Suprapubic skin (tissue), 4 donors: ENCODE data around the gene PPP2R2D. TPM values are rescaled to one million over a fixed set of nuclear protein-coding genes. Genes with fewer than 3 reads are reported as not detected.
"Not testable (repeated sequence)": the region's sequence is repeated elsewhere in the genome, so short reads cannot be mapped to it uniquely, and the experiment has no call there.

Source experiments
- DNase-seq, 2 donors: peaks; one replicate each; pipeline ENCODE4 v3.0.0-alpha.2; 2019; ENCODE audit warnings: low spot score in 2 of 2
- H3K27ac ChIP-seq: fragments of 200-600 bp; sonication (generic); one replicate; pipeline ENCODE4 v1.5.1; 2019
- H3K27me3 ChIP-seq: fragments of 200-600 bp; sonication (generic); one replicate; pipeline ENCODE4 v1.5.1; 2019
- H3K36me3 ChIP-seq: fragments of 200-600 bp; sonication (generic); one replicate; pipeline ENCODE4 v1.5.1; 2019
- H3K4me1 ChIP-seq: fragments of 200-600 bp; sonication (generic); one replicate; pipeline ENCODE4 v1.5.1; 2019
- H3K4me3 ChIP-seq: fragments of 200-600 bp; sonication (generic); one replicate; pipeline ENCODE4 v1.5.1; 2019; ENCODE audit warnings: mild to moderate bottlenecking
- H3K9me3 ChIP-seq: fragments of 200-600 bp; sonication (generic); one replicate; pipeline ENCODE4 v1.5.1; 2019
- EP300 ChIP-seq: sonication (generic); formaldehyde crosslinking; IDR thresholded peaks from one replicate; pipeline ENCODE4 v1.6.1; 2017; ENCODE audit warnings: antibody characterized with exemption
- POLR2A ChIP-seq, 2 donors: fragments of 450-650 bp; IDR thresholded peaks; one replicate each; pipeline ENCODE4 v1.6.1; 2017; ENCODE audit warnings: antibody characterized with exemption in 2 of 2, mild to moderate bottlenecking in 2 of 2, moderate library complexity in 2 of 2
- POLR2AphosphoS5 ChIP-seq, 3 donors: sonication (generic); formaldehyde crosslinking; IDR thresholded peaks; one replicate each; pipeline ENCODE4 v1.6.1; 2017; ENCODE audit warnings: antibody characterized with exemption in 3 of 3
- WGBS: methylation state at CpG from one replicate; pipeline ENCODE4 v1.1.5; 2018; 5-methylcytosine and 5-hydroxymethylcytosine counted together
- total RNA-seq, 4 donors: library from RNA; depleted of rRNA; stranded (reverse); fragments of >200 nt; gene quantifications; one replicate each; pipeline ENCODE4 v1.1.0, GENCODE V29; 2016
- TF ChIP-seq, protein P1 (sequence below), 2 donors: fragments of 200-600 bp in 1 of 2; fragments of 450-650 bp in 1 of 2; sonication (generic) in 1 of 2; IDR thresholded peaks; one replicate each; pipeline ENCODE4 v1.5.1; 2016 to 2019; ENCODE audit warnings: antibody characterized with exemption in 2 of 2, mild to moderate bottlenecking in 1 of 2, moderate library complexity in 1 of 2

The PPP2R2D gene
- total RNA-seq, 4 donors from 2014 or later: 22.6 to 67.2 (median 30.1) TPM

DNA sequence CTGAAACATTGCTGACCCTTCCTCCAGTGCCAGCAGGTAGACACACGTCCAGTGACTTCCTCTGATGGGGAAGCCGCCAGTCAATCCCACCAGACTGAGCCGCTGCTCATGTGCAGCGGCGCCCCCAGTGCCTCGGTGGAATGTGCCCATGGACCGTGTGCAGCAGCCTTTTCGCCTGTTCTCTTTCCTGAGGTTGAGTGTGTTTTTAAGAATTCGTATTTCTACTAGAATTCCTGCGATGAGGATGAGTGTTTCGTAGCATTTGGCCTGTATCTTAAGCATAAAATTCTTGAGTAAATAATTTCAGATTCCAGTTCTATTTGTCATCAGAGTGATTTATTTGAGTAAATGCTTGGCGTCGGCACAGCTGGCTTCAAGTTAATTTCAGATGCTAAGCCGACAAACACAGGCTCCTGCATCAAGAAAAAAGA lies 45.5 kb downstream of the PPP2R2D start:
- TF ChIP-seq EP300 (no peak), POLR2AphosphoS5 (IDR thresholded peaks at IDR 0.05) (no peak), POLR2A (IDR thresholded peaks at IDR 0.05) (no peak)
- TF ChIP-seq, protein P1, sequence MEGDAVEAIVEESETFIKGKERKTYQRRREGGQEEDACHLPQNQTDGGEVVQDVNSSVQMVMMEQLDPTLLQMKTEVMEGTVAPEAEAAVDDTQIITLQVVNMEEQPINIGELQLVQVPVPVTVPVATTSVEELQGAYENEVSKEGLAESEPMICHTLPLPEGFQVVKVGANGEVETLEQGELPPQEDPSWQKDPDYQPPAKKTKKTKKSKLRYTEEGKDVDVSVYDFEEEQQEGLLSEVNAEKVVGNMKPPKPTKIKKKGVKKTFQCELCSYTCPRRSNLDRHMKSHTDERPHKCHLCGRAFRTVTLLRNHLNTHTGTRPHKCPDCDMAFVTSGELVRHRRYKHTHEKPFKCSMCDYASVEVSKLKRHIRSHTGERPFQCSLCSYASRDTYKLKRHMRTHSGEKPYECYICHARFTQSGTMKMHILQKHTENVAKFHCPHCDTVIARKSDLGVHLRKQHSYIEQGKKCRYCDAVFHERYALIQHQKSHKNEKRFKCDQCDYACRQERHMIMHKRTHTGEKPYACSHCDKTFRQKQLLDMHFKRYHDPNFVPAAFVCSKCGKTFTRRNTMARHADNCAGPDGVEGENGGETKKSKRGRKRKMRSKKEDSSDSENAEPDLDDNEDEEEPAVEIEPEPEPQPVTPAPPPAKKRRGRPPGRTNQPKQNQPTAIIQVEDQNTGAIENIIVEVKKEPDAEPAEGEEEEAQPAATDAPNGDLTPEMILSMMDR (IDR thresholded peaks at IDR 0.05): no peak
- Histone ChIP-seq H3K4me1 (no peaks in the 10 kb centered on the region), H3K4me3 (no peak overlapping the region), H3K27ac (no peak overlapping the region), H3K9me3 (no peaks in the 10 kb centered on the region), H3K36me3 (peaks cover 74% of the 10 kb centered on the region), H3K27me3 (no peaks in the 10 kb centered on the region)
- WGBS: 82% methylated on average over 14 of the region's 14 CpGs
- no peak for DNase-seq

DNA sequence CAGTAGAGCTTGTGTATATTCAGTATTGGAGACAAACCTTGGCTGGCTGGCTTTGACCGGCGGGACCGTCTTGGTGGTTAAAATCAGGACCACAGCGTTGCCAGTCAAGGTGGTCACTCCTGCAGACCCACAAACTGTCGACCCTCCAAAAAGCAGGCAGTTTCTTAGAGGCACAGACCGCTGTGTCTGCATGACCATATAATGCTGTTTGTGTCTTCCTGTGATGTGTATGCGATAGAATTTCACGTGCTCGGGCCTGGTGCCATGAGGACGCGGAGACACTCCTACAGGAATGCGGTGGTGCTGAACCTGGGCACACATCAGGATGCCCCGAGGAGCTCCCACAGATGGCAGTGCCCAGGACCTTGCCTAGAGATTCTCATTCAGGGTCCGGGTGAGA lies 46.1 kb downstream of the PPP2R2D start:
- Histone ChIP-seq H3K36me3 (peaks cover 74% of the 10 kb centered on the region), H3K4me1 (no peaks in the 10 kb centered on the region), H3K4me3 (no peak overlapping the region), H3K9me3 (no peaks in the 10 kb centered on the region), H3K27me3 (no peaks in the 10 kb centered on the region), H3K27ac (no peak overlapping the region)
- TF ChIP-seq POLR2AphosphoS5 (IDR thresholded peaks at IDR 0.05): no peak
- TF ChIP-seq POLR2A (IDR thresholded peaks at IDR 0.05): no peak
- no peak for TF ChIP-seq EP300
- TF ChIP-seq, protein P1 (IDR thresholded peaks at IDR 0.05): no peak
- 96% methylated on average over 14 of the region's 14 CpGs for WGBS
- DNase-seq: peak in 1 of 2 donors; percentile 46

DNA sequence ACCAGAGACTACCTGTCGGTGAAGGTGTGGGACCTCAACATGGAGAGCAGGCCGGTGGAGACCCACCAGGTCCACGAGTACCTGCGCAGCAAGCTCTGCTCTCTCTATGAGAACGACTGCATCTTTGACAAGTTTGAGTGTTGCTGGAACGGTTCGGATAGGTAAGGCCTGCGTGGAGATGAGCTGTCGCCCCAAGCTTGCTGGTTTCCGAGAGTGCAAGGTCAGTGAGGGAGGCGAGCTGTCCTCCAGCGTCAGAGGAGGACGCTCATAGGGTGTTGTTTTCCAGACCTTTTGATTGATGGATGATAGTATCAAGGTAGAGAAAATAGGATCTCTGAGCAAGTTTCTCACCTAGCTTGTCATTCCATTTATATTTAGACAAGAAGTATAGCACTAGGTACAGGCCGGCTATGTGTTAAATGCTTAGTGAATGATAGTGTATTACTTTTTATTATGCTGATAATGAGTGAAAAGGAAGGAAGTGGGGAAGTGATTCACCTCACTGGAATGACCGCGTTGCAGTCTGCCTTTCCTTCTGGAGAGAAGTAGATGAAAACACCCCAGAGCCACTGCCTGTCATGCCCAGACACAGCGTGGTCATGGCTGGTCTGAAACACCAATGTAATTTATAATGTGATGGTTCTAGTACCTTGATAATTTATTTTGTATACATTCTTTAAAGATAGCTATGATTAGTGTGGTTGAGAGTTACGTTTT lies 47.0 kb downstream of the PPP2R2D start:
- no peak overlapping the region for H3K27ac ChIP-seq
- TF ChIP-seq, protein P1 (IDR thresholded peaks at IDR 0.05): no peak
- TF ChIP-seq EP300: no peak
- TF ChIP-seq POLR2AphosphoS5 (IDR thresholded peaks at IDR 0.05): no peak
- TF ChIP-seq POLR2A (IDR thresholded peaks at IDR 0.05): no peak
- H3K9me3 ChIP-seq: no peaks in the 10 kb centered on the region
- WGBS: 89% methylated on average over 18 of the region's 18 CpGs
- H3K36me3 ChIP-seq: peaks cover 76% of the 10 kb centered on the region
- H3K4me3 ChIP-seq: no peak overlapping the region
- no peaks in the 10 kb centered on the region for H3K4me1 ChIP-seq
- DNase-seq: peak; percentile 21 to 31
- H3K27me3 ChIP-seq: no peaks in the 10 kb centered on the region

DNA sequence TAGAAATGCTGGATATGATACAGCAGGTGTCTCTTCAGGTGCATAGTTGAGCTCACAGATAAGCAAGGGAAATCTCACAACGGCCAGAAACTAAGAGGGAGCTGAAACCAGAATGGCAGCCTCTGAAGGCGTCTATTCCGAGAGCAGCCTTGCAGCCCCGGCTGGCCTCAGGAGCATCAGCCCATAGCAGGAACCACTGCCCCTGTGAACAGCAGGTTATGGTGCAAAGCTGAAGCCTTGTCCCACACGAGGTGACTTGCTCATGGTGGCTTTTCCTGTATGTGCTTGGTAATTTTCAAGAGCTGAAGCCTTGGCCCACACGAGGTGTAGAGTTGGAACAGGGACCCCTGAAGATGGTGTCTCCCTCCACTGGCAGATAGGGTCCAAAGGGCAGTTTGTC lies 47.7 kb downstream of the PPP2R2D start:
- peak in 1 of 2 donors; percentile 32 for DNase-seq
- H3K4me1 ChIP-seq: no peaks in the 10 kb centered on the region
- TF ChIP-seq POLR2A (IDR thresholded peaks at IDR 0.05): no peak
- TF ChIP-seq, protein P1 (IDR thresholded peaks at IDR 0.05): no peak
- TF ChIP-seq POLR2AphosphoS5 (IDR thresholded peaks at IDR 0.05): no peak
- TF ChIP-seq EP300: no peak
- H3K27me3 ChIP-seq: no peaks in the 10 kb centered on the region
- peaks cover 73% of the 10 kb centered on the region for H3K36me3 ChIP-seq
- 89% methylated on average over 4 of the region's 6 CpGs for WGBS
- no peak overlapping the region for H3K27ac ChIP-seq
- no peaks in the 10 kb centered on the region for H3K9me3 ChIP-seq
- H3K4me3 ChIP-seq: no peak overlapping the region

DNA sequence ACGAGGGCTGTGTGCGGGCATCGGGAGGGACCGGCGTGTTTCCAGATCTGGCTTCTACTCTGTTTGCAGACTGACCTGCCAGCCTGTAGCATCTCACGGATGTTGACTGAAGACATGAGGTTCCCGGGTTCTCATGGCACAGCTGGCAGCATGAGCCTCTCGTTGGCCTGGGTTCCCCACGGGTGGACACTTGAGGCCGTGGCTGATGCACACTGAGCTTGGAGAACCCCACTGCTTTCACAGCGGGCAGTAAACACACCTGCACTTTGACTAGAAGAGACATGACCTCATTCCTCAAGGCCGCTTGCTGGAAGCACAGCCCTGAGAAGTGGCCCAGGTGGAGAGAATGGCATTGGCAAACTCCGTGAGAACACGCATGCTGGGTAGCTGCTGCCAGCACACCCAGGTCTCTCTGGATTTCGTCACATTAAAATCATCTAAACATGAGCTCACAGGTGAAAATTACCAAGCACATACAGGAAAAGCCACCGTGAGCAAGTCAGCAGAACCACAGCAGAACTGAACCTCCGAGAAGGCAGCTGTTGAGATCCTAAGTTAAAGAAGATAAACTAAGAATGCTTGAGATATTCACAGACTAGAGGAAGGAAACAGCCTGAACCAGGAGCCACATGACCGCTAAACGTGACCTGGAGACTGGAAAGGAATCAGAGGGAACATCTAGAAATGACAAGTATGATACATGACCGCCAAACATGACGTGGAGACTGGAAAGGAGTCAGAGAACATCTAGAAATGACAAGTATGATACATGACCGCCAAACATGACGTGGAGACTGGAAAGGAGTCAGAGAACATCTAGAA lies 48.4 kb downstream of the PPP2R2D start:
- TF ChIP-seq POLR2A (IDR thresholded peaks at IDR 0.05): no peak
- no peak for TF ChIP-seq POLR2AphosphoS5 (IDR thresholded peaks at IDR 0.05)
- no peak for TF ChIP-seq EP300
- TF ChIP-seq, protein P1 (IDR thresholded peaks at IDR 0.05): no peak
- Histone ChIP-seq H3K4me3 (no peak overlapping the region), H3K27me3 (no peaks in the 10 kb centered on the region), H3K9me3 (no peaks in the 10 kb centered on the region), H3K27ac (no peak overlapping the region), H3K4me1 (no peaks in the 10 kb centered on the region), H3K36me3 (peaks cover 68% of the 10 kb centered on the region)
- 94% methylated on average over 19 of the region's 23 CpGs for WGBS
- DNase-seq: peak; percentile 44 to 61

DNA sequence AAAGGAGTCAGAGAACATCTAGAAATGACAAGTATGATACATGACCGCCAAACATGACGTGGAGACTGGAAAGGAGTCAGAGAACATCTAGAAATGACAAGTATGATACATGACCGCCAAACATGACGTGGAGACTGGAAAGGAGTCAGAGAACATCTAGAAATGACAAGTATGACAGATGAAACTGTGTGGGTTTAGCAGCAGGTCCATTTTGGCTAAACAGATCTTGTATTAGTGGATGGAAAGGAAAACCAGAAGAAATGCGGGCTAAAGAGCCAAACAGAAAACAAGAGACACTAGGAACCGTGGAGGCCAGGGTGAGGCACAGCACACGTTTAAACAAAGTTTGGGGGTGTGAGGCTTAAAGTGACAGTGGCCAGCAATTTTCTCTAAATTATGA lies 49.1 kb downstream of the PPP2R2D start:
- H3K4me1 ChIP-seq, H3K9me3 ChIP-seq, DNase-seq, H3K27ac ChIP-seq, H3K4me3 ChIP-seq, H3K27me3 ChIP-seq: not testable (repeated sequence)
- 86% methylated on average over 5 of the region's 7 CpGs for WGBS
- peaks cover 67% of the 10 kb centered on the region for H3K36me3 ChIP-seq
